HepG2 (cell line): Measurements from ENCODE around the gene EFNA2. TPM values are rescaled to one million over a fixed set of nuclear protein-coding genes. Genes with fewer than 3 reads are reported as not detected.

Source experiments
- AGO2 ChIP-seq: fragments of 200-400 bp; formaldehyde crosslinking; optimal IDR thresholded peaks from 2 replicates; pipeline ENCODE3; 2017; ENCODE audit warnings: mild to moderate bottlenecking, low read depth, low read length, moderate library complexity
- BRD4 ChIP-seq: sonication (generic); formaldehyde crosslinking; IDR thresholded peaks from 2 replicates; pipeline ENCODE4 v1.4.0; 2020; ENCODE audit warnings: missing genetic modification reagents
- HBP1 ChIP-seq: IDR thresholded peaks from 2 replicates; pipeline ENCODE4 v1.6.1; 2016; ENCODE audit warnings: low read depth, control low read depth
- HDAC1 ChIP-seq: sonication (generic); formaldehyde crosslinking; IDR thresholded peaks from 2 replicates; pipeline ENCODE4 v1.5.1; 2020; ENCODE audit warnings: mild to moderate bottlenecking, missing genetic modification reagents
- HNRNPK ChIP-seq: fragments of 200-400 bp; formaldehyde crosslinking; IDR thresholded peaks from 2 replicates; pipeline ENCODE4 v1.6.1; 2018; ENCODE audit warnings: low read length, low read depth, moderate library complexity, mild to moderate bottlenecking; ENCODE audit not compliant: poor library complexity, severe bottlenecking
- MXI1 ChIP-seq: IDR thresholded peaks from 3 replicates; pipeline ENCODE4 v1.6.1; 2012; ENCODE audit warnings: low read depth, low read length, inconsistent platforms, borderline replicate concordance
- PHF5A ChIP-seq: IDR thresholded peaks from one replicate; pipeline ENCODE4 v1.6.1; 2018; ENCODE audit warnings: low read depth, missing genetic modification reagents; ENCODE audit not compliant: unreplicated experiment
- PRPF4 ChIP-seq: fragments of 200-400 bp; formaldehyde crosslinking; IDR thresholded peaks from 2 replicates; pipeline ENCODE4 v1.6.1; 2016; ENCODE audit warnings: low read length, low read depth; ENCODE audit not compliant: poor library complexity, severe bottlenecking
- RERE ChIP-seq: IDR thresholded peaks from 2 replicates; pipeline ENCODE4 v1.6.1; 2016; ENCODE audit warnings: low read depth, missing genetic modification reagents, missing compliant biosample characterization
- RNF2 ChIP-seq: fragments of 450-650 bp; conservative IDR thresholded peaks from 2 replicates; pipeline ENCODE4 v1.6.1; 2016; ENCODE audit warnings: low read depth
- SNAPC4 ChIP-seq: sonication (generic); formaldehyde crosslinking; IDR thresholded peaks from 2 replicates; pipeline ENCODE4 v1.4.0; 2020; ENCODE audit warnings: mild to moderate bottlenecking, missing genetic modification reagents
- ZNF816 ChIP-seq: sonication (generic); formaldehyde crosslinking; IDR thresholded peaks from 2 replicates; pipeline ENCODE4 v1.8.0; 2022; ENCODE audit warnings: missing genetic modification reagents, mild to moderate bottlenecking, borderline replicate concordance
- polyA plus RNA-seq, 8 experiments: library from polyadenylated mRNA; depleted of rRNA in 3 of 8; stranded (reverse) in 7 of 8; unstranded in 1 of 8; fragments of >200 nt; fragmentation: Illumina TruSeq in 4 of 8; extraction: Trizol in 4 of 8; gene quantifications; 2 replicates each; pipeline versions ENCODE4 v1.2.1 to v1.2.3, GENCODE V29; 2011 to 2016; ENCODE audit warnings: low read depth in 4 of 8, missing spikeins in 1 of 8, mixed read lengths in 1 of 8; ENCODE audit not compliant: insufficient read depth in 1 of 8
- total RNA-seq, 5 experiments: library from RNA; depleted of rRNA; stranded (reverse); fragments of >200 nt; fragmentation: Illumina TruSeq; extraction: Trizol; gene quantifications; 2 replicates each; pipeline ENCODE4 v1.2.3, GENCODE V29; 2016; ENCODE audit warnings: low read depth in 1 of 5
- TF ChIP-seq, protein P1 (sequence below): IDR thresholded peaks from 2 replicates; pipeline ENCODE4 v1.6.1; 2016; ENCODE audit warnings: mild to moderate bottlenecking

The EFNA2 gene
- total and polyA plus RNA-seq, 2 of the 13 experiments (the other 11 are each of a cell fraction or from before 2014, with no cell fraction given): 6.0 to 9.9 TPM

- TF ChIP-seq AGO2: no peak
- no peak for TF ChIP-seq PRPF4
- TF ChIP-seq HBP1: no peak
- no peak for TF ChIP-seq ZNF816 (CRISPR knock-in tag)
- TF ChIP-seq HDAC1 (CRISPR knock-in tag): no peak
- TF ChIP-seq RERE: no peak
- TF ChIP-seq, protein P1, sequence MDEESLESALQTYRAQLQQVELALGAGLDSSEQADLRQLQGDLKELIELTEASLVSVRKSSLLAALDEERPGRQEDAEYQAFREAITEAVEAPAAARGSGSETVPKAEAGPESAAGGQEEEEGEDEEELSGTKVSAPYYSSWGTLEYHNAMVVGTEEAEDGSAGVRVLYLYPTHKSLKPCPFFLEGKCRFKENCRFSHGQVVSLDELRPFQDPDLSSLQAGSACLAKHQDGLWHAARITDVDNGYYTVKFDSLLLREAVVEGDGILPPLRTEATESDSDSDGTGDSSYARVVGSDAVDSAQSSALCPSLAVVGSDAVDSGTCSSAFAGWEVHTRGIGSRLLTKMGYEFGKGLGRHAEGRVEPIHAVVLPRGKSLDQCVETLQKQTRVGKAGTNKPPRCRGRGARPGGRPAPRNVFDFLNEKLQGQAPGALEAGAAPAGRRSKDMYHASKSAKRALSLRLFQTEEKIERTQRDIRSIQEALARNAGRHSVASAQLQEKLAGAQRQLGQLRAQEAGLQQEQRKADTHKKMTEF (CRISPR knock-in tag): no peak
- no peak for TF ChIP-seq SNAPC4 (CRISPR knock-in tag)
- no peak for TF ChIP-seq PHF5A
- TF ChIP-seq RNF2: no peak
- no peak for TF ChIP-seq MXI1
- no peak for TF ChIP-seq BRD4 (CRISPR knock-in tag)
- peak; percentile 22 for TF ChIP-seq HNRNPK
Measured at GRCh38 chr19:1295169-1296012, 9.7 kb downstream of the EFNA2 start (continued).
